HG03196 (cell line): ENCODE results near the gene POLR3B.

Experiments used
- ATAC-seq: cut with Tn5 transposase; IDR thresholded peaks from one replicate; pipeline ENCODE4 v1.9.1; 2021; ENCODE audit not compliant: unreplicated experiment

POLR3B gene

DNA sequence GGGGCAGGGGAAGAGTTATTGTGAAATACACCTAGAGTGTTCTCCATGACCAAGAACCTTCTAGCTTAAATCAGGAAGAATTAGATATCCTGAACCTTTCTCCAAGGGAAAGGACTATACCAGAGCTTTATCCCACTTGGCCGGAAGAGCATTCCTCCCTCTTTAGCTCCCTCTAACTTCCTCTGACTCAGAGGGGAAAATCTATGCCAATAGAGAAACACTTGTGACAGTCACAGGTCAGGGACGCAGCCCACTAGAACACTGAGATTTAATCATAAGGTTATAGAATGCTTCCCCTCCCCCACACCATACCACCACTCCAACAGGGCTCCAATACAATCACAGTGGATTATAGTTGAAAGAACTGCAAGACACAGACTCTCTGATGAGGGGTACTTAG lies 169.8 kb downstream of the POLR3B start:
- no peak for ATAC-seq

DNA sequence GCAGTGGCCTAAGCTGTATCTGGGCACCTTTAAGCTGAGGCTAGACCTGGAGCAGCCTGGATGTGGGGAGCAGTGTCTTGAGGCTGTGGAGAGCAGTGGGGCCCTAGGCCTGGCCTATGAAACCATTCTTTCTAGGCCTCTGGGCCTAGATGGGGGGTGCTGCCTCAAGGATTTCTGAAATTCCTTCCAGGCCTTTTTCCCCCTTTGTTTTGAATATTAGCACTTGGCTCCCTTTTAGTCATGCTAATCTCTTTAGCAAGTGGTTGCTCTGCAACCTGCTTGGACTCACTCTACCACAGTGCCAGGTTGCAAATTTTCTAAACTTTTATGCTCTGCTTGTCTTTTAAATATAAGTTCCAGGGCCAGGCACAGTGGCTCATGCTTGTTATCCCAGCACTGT lies 183.7 kb downstream of the POLR3B start:
- ATAC-seq = no peak

DNA sequence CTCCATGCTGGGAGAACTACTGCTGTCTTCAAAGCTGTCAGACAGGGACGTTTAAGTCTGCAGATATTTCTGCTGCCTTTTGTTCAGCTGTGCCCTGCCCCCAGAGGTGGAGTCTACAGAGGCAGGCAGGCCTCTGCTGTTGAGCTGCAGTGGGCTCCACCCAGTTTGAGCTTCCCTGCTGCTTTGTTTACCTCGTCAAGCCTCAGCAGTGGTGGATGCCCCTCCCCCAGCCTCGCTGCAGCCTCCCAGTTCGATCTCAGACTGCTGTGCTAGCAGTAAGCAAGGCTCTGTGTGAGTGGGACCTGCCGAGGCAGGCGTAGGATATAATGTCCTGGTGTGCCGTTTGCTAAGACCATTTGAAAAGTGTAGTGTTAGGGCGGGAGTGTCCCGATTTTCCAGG lies 193.9 kb downstream of the POLR3B start:
- no peak for ATAC-seq

DNA sequence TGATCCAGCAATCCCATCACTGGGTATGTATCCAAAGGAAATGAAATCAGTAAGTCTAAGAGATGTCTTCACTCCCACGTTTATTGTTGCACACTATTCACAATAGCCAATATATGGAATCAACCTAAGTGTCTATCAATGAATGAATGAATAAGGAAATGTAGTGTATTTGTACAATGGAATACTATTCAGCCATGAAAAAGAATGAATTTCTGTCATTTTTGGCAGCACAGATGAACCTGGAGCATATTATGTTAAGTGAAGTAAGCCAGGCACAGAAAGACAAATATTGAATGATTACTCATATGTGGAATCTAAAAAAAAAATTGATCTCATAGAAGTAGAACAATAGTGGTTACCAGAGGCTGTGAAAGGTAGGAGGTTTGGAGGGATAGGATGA lies 194.7 kb downstream of the POLR3B start:
- ATAC-seq = no peak
